ENCODE measurements around the gene PKDREJ.

PKDREJ gene

GRCh38 chr22:46296257-46297150, 33.4 kb upstream of the PKDREJ start, which contains the start of gene GTSE1:
GTSE1 (plus strand) TSS chr22:46296870; CDS start chr22:46297401, 531 bp downstream.
- no peaks in the 10 kb centered on the region for H4K20me1 ChIP-seq (ENCODE audit: insufficient read depth, low read length)
- no peaks in the 10 kb centered on the region for H3K9me2 ChIP-seq (replicated peaks; ENCODE audit: insufficient read depth, low read length)
- no peaks in the 10 kb centered on the region for H3K27me3 ChIP-seq (replicated peaks; ENCODE audit: insufficient read depth, low read length)
- H3K36me3 ChIP-seq (replicated peaks; ENCODE audit: insufficient read depth, low read length): peaks cover 10% of the 10 kb centered on the region; the same call in 1 of the 2 replicates
- peak; percentile 99 for DNase-seq
- H3K4me1 ChIP-seq (ENCODE audit: low read length): peaks cover 41% of the 10 kb centered on the region
- peak within 1 kb of the TSS; percentile 72 for H2AFZ ChIP-seq (ENCODE audit: low read length)
- peak within 1 kb of the TSS; percentile 89 for H3K27ac ChIP-seq (ENCODE audit: low read length)
- peak within 1 kb of the TSS; percentile 94 for H3K9ac ChIP-seq (ENCODE audit: low read length)
- TF ChIP-seq EZH2phosphoT487 (IDR thresholded peaks at IDR 0.05; ENCODE audit: low read length): no peak
- peak; percentile 20 for TF ChIP-seq CTCF (IDR thresholded peaks at IDR 0.05; ENCODE audit: low read length)
- peak within 1 kb of the TSS; percentile 99 for H3K4me2 ChIP-seq (ENCODE audit: low read depth, low read length)
- H3K79me2 ChIP-seq (ENCODE audit: low read length): peaks cover 56% of the 10 kb centered on the region
- peaks cover 40% of the 10 kb centered on the region for H3F3A ChIP-seq (ENCODE audit: insufficient read depth, low read length)
- peak within 1 kb of the TSS; percentile 83 for H3K4me3 ChIP-seq (ENCODE audit: low read length)
- H3K9me3 ChIP-seq (replicated peaks; ENCODE audit: insufficient read depth, low read length): no peaks in the 10 kb centered on the region

- Histone ChIP-seq H3K9ac (ENCODE audit: low read length) (peak overlapping the region; percentile 94; the same call in 1 of the 2 replicates), H4K20me1 (ENCODE audit: insufficient read depth, low read length) (no peaks in the 10 kb centered on the region), H3K27ac (ENCODE audit: low read length) (peak overlapping the region; percentile 89; the same call in 1 of the 2 replicates), H3K27me3 (replicated peaks; ENCODE audit: insufficient read depth, low read length) (no peaks in the 10 kb centered on the region), H3K9me3 (replicated peaks; ENCODE audit: insufficient read depth, low read length) (no peaks in the 10 kb centered on the region), H3K36me3 (replicated peaks; ENCODE audit: insufficient read depth, low read length) (peaks cover 3% of the 10 kb centered on the region; the same call in 1 of the 2 replicates), H2AFZ (ENCODE audit: low read length) (peak overlapping the region; percentile 72), H3K4me3 (ENCODE audit: low read length) (peak overlapping the region; percentile 83), H3F3A (ENCODE audit: insufficient read depth, low read length) (peaks cover 40% of the 10 kb centered on the region), H3K4me2 (ENCODE audit: low read depth, low read length) (peak overlapping the region; percentile 99), H3K4me1 (ENCODE audit: low read length) (peaks cover 41% of the 10 kb centered on the region), H3K79me2 (ENCODE audit: low read length) (peaks cover 45% of the 10 kb centered on the region), H3K9me2 (replicated peaks; ENCODE audit: insufficient read depth, low read length) (no peaks in the 10 kb centered on the region)
- no peak for DNase-seq
- TF ChIP-seq EZH2 (optimal IDR thresholded peaks at IDR 0.05; ENCODE audit: low read depth, low read length) (no peak), CTCF (IDR thresholded peaks at IDR 0.05; ENCODE audit: low read length) (no peak), EZH2phosphoT487 (IDR thresholded peaks at IDR 0.05; ENCODE audit: low read length) (no peak)
These were observed 32.3 kb upstream of the PKDREJ start for GRCh38 chr22:46295277-46295971.

GRCh38 chr22:46294784-46295183, 31.6 kb upstream of the PKDREJ start:
- no peak for DNase-seq
- no peak overlapping the region for H3K4me3 ChIP-seq (ENCODE audit: low read length)
- no peak overlapping the region for H3K9ac ChIP-seq (ENCODE audit: low read length)
- no peaks in the 10 kb centered on the region for H3K9me3 ChIP-seq (replicated peaks; ENCODE audit: insufficient read depth, low read length)
- H3K27ac ChIP-seq (ENCODE audit: low read length): no peak overlapping the region
- H3K79me2 ChIP-seq (ENCODE audit: low read length): peaks cover 40% of the 10 kb centered on the region
- no peaks in the 10 kb centered on the region for H3K36me3 ChIP-seq (replicated peaks; ENCODE audit: insufficient read depth, low read length)
- peaks cover 41% of the 10 kb centered on the region for H3K4me1 ChIP-seq (ENCODE audit: low read length)
- no peak overlapping the region for H2AFZ ChIP-seq (ENCODE audit: low read length)
- TF ChIP-seq EZH2 (optimal IDR thresholded peaks at IDR 0.05; ENCODE audit: low read depth, low read length) (no peak), EZH2phosphoT487 (IDR thresholded peaks at IDR 0.05; ENCODE audit: low read length) (no peak), CTCF (IDR thresholded peaks at IDR 0.05; ENCODE audit: low read length) (no peak)
- H3K4me2 ChIP-seq (ENCODE audit: low read depth, low read length): peak overlapping the region; percentile 99; the same call in 1 of the 2 replicates
- H3F3A ChIP-seq (ENCODE audit: insufficient read depth, low read length): peaks cover 40% of the 10 kb centered on the region
- H3K27me3 ChIP-seq (replicated peaks; ENCODE audit: insufficient read depth, low read length): no peaks in the 10 kb centered on the region
- no peaks in the 10 kb centered on the region for H4K20me1 ChIP-seq (ENCODE audit: insufficient read depth, low read length)
- H3K9me2 ChIP-seq (replicated peaks; ENCODE audit: insufficient read depth, low read length): no peaks in the 10 kb centered on the region

Measured in MM.1S (cell line).